ENCODE results near the gene ZCRB1. TPM values are rescaled to one million over a fixed set of nuclear protein-coding genes. Genes with fewer than 3 reads are reported as not detected.

Gene ZCRB1
- total and polyA plus RNA-seq, 4 donors: 9.8 to 66.3 (median 16.4) TPM

GRCh38 chr12:42296503-42297109 lies 29.3 kb downstream of the ZCRB1 start:
- TF ChIP-seq CTCF (IDR thresholded peaks at IDR 0.05; ENCODE audit: low read depth, low read length, missing input control) (peak; percentile 14), ATF3 (IDR thresholded peaks at IDR 0.05) (no peak)

GRCh38 chr12:42291680-42292079 lies 34.2 kb downstream of the ZCRB1 start:
- DNase-seq (ENCODE audit: low spot score): no peak
- Histone ChIP-seq H3K4me1 (ENCODE audit: control insufficient read depth in 4 of 4, insufficient read depth in 4 of 4, low read length in 3 of 4) (no peaks in the 10 kb centered on the region), H3K27ac (ENCODE audit: low read depth in 1 of 2, low read length in 2 of 2) (no peak overlapping the region), H3K4me3 (ENCODE audit: low read depth in 1 of 3, low read length in 3 of 3) (no peak overlapping the region), H3K36me3 (ENCODE audit: control insufficient read depth in 4 of 4, insufficient read depth in 3 of 4, low read depth in 1 of 4, low read length in 3 of 4) (no peaks in the 10 kb centered on the region), H3K9me3 (ENCODE audit: control insufficient read depth in 4 of 4, low read length in 3 of 4) (no peaks in the 10 kb centered on the region), H3K27me3 (ENCODE audit: control insufficient read depth in 4 of 4, insufficient read depth in 4 of 4, low read length in 3 of 4) (no peaks in the 10 kb centered on the region), H3K9ac (ENCODE audit: low read depth in 1 of 2, low read length in 2 of 2) (no peak overlapping the region)
- 85% methylated on average over 2 of the region's 2 CpGs for WGBS
- TF ChIP-seq REST (IDR thresholded peaks at IDR 0.05) (no peak), RAD21 (IDR thresholded peaks at IDR 0.05) (no peak), GABPA (IDR thresholded peaks at IDR 0.05 in 1 of 2, conservative IDR thresholded peaks at IDR 0.05 in 1 of 2) (no peak), CTCF (IDR thresholded peaks at IDR 0.05; ENCODE audit: low read depth, low read length, missing input control) (no peak), HNF4G (IDR thresholded peaks at IDR 0.05) (no peak), FOXA2 (IDR thresholded peaks at IDR 0.05) (no peak), JUND (IDR thresholded peaks at IDR 0.05) (no peak), RXRA (IDR thresholded peaks at IDR 0.05) (no peak), ZBTB33 (IDR thresholded peaks at IDR 0.05) (no peak), YY1 (IDR thresholded peaks at IDR 0.05) (no peak), MAX (IDR thresholded peaks at IDR 0.05) (no peak), NR2F2 (IDR thresholded peaks at IDR 0.05) (no peak), EGR1 (IDR thresholded peaks at IDR 0.05; ENCODE audit: low read depth in 2 of 2) (no peak)

More at GRCh38 chr12:42296503-42297109, 29.3 kb downstream of the ZCRB1 start:
- DNase-seq (ENCODE audit: low spot score): no peak
- no peak overlapping the region for H3K9ac ChIP-seq (ENCODE audit: low read depth in 1 of 2, low read length in 2 of 2)
- no peaks in the 10 kb centered on the region for H3K9me3 ChIP-seq (ENCODE audit: control insufficient read depth in 4 of 4, low read length in 3 of 4)
- H3K4me1 ChIP-seq (ENCODE audit: control insufficient read depth in 4 of 4, insufficient read depth in 4 of 4, low read length in 3 of 4): no peaks in the 10 kb centered on the region
- H3K27ac ChIP-seq (ENCODE audit: low read depth in 1 of 2, low read length in 2 of 2): no peak overlapping the region
- H3K36me3 ChIP-seq (ENCODE audit: control insufficient read depth in 4 of 4, insufficient read depth in 3 of 4, low read depth in 1 of 4, low read length in 3 of 4): no peaks in the 10 kb centered on the region
- WGBS: 82% methylated on average over 5 of the region's 5 CpGs
- no peak overlapping the region for H3K4me3 ChIP-seq (ENCODE audit: low read depth in 1 of 3, low read length in 3 of 3)
- no peaks in the 10 kb centered on the region for H3K27me3 ChIP-seq (ENCODE audit: control insufficient read depth in 4 of 4, insufficient read depth in 4 of 4, low read length in 3 of 4)
